Parathyroid adenoma (tissue), 2 donors: ENCODE results near the gene EEIG1.

ENCODE experiments used
- H2AFZ ChIP-seq: fragments of 300-600 bp; sonication (generic); one replicate; pipeline ENCODE4 v1.7.0; 2017; ENCODE audit warnings: antibody characterized with exemption, mild to moderate bottlenecking
- H3K27ac ChIP-seq: fragments of 300-600 bp; sonication (generic); one replicate; pipeline ENCODE4 v1.7.0; 2017
- H3K27me3 ChIP-seq: fragments of 300-600 bp; sonication (generic); one replicate; pipeline ENCODE4 v1.7.0; 2017; ENCODE audit warnings: low read length; ENCODE audit not compliant: control insufficient read depth, insufficient read depth
- H3K36me3 ChIP-seq: fragments of 300-600 bp; sonication (generic); one replicate; pipeline ENCODE4 v1.7.0; 2017; ENCODE audit warnings: low read length; ENCODE audit not compliant: control insufficient read depth, insufficient read depth
- H3K4me1 ChIP-seq: fragments of 300-600 bp; sonication (generic); one replicate; pipeline ENCODE4 v1.7.0; 2017; ENCODE audit warnings: control low read depth
- H3K4me2 ChIP-seq: fragments of 300-600 bp; sonication (generic); one replicate; pipeline ENCODE4 v1.7.0; 2017; ENCODE audit warnings: low read length
- H3K4me3 ChIP-seq: fragments of 300-600 bp; sonication (generic); one replicate; pipeline ENCODE4 v1.7.0; 2017; ENCODE audit warnings: low read depth, low read length
- H3K79me2 ChIP-seq: fragments of 300-600 bp; sonication (generic); one replicate; pipeline ENCODE4 v1.7.0; 2017; ENCODE audit warnings: control low read depth
- H3K9ac ChIP-seq: fragments of 300-600 bp; sonication (generic); one replicate; pipeline ENCODE4 v1.7.0; 2017; ENCODE audit warnings: mild to moderate bottlenecking
- H3K9me3 ChIP-seq: fragments of 300-600 bp; sonication (generic); one replicate; pipeline ENCODE4 v1.7.0; 2017; ENCODE audit warnings: low read length; ENCODE audit not compliant: control insufficient read depth
- CTCF ChIP-seq: fragments of 300-600 bp; sonication (generic); IDR thresholded peaks from one replicate; pipeline ENCODE4 v1.7.0; 2017; ENCODE audit warnings: antibody characterized with exemption, mild to moderate bottlenecking
- donor health status: primary hyperparathyroidism.

The EEIG1 gene

DNA sequence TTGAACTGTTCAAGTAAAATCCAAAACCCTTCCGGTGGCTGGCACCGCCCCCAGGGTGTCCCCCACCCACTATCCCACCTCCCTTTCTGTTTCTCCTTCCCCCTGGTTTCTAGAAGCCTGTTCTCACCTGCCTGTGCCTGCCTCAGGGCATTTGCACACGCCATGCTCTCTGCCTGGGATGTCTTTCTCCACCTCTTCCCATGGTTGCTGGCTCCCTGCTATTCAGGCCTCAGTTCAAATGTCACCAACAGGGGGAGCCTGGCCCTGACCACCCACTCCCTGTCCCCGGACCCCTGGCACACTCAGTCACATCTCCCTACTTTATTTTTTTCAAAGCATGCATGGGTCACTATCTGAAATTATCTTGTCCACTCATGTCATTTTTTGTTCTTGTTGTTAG is 39.9 kb upstream of the EEIG1 start:
- H3K4me2 ChIP-seq = no peak overlapping the region
- no peaks in the 10 kb centered on the region for H3K36me3 ChIP-seq
- no peak overlapping the region for H2AFZ ChIP-seq
- no peak overlapping the region for H3K27ac ChIP-seq
- no peak overlapping the region for H3K4me3 ChIP-seq
- no peak overlapping the region for H3K9ac ChIP-seq
- H3K27me3 ChIP-seq = no peaks in the 10 kb centered on the region
- no peak for TF ChIP-seq CTCF
- H3K79me2 ChIP-seq = no peaks in the 10 kb centered on the region
- H3K9me3 ChIP-seq = no peaks in the 10 kb centered on the region
- H3K4me1 ChIP-seq = no peaks in the 10 kb centered on the region

GRCh38 chr9:128015696-128016095 is 34.9 kb upstream of the EEIG1 start:
- Histone ChIP-seq H3K9me3 (no peaks in the 10 kb centered on the region), H2AFZ (no peak overlapping the region), H3K4me1 (no peaks in the 10 kb centered on the region), H3K27me3 (no peaks in the 10 kb centered on the region), H3K79me2 (no peaks in the 10 kb centered on the region), H3K4me3 (no peak overlapping the region), H3K27ac (no peak overlapping the region), H3K36me3 (no peaks in the 10 kb centered on the region), H3K9ac (no peak overlapping the region), H3K4me2 (no peak overlapping the region)
- no peak for TF ChIP-seq CTCF

DNA sequence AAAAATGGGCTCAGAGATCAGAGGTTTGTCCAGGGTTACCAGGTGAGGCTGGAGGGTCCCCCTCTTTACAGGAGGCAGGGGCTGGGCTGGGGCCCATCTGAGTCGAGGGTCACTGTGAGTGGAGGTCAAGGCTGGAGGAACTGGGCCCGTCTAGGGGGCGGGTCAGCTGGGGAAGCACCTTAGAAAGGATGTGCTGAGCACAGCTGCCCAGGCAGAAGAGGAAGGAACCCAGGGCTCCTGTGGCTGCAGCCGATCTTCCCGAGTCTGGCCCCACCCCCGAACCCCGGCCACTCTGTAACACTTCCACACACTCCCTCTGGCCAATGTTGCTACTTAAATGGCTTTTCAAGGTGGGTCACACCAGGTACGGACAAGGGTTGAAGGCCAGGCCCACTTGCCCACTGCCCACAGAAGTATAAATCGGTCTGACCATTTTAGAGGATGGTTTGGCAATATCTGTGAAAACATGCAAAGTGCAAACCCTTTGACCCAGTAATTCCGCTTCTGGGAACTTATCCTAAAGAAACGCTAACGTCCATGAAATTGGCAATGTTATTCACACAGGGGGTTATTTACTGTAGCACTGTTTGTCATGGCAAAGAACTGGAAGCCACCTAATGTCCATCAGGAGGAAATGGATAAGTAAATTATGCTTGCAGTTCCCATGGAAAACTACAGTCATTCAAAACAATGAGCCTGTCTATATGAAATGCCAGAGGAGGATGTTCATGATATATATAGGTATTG is 30.5 kb upstream of the EEIG1 start:
- peaks cover 8% of the 10 kb centered on the region for H3K4me1 ChIP-seq
- H3K27me3 ChIP-seq = no peaks in the 10 kb centered on the region
- no peaks in the 10 kb centered on the region for H3K9me3 ChIP-seq
- no peaks in the 10 kb centered on the region for H3K36me3 ChIP-seq
- H3K27ac ChIP-seq = no peak overlapping the region
- H3K9ac ChIP-seq = no peak overlapping the region
- TF ChIP-seq CTCF = no peak
- H3K79me2 ChIP-seq = no peaks in the 10 kb centered on the region
- H3K4me2 ChIP-seq = no peak overlapping the region
- no peak overlapping the region for H2AFZ ChIP-seq
- H3K4me3 ChIP-seq = no peak overlapping the region

DNA sequence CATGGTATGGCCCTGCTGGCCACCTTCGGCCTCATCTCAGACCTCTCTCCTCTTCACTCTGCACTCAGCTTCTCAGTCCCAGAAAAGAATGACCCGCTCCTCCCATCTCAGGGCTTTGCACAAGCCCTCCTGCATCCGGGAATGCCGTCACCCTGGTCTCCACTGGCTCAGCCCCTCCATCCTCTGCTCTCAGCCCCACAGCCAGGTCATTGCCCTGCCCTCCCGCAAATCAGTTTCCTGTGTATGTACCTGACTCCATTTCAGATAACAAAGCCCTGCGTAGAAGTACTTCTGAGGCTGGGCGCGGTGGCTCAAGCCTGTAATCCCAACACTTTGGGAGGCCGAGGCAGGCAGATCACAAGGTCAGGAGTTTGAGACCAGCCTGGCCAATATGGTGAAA is 28.9 kb upstream of the EEIG1 start:
- Histone ChIP-seq H3K9me3 (no peaks in the 10 kb centered on the region), H3K36me3 (no peaks in the 10 kb centered on the region), H3K4me2 (no peak overlapping the region), H3K4me1 (peaks cover 9% of the 10 kb centered on the region), H3K27me3 (no peaks in the 10 kb centered on the region), H3K79me2 (no peaks in the 10 kb centered on the region), H3K9ac (no peak overlapping the region), H2AFZ (no peak overlapping the region), H3K4me3 (no peak overlapping the region), H3K27ac (no peak overlapping the region)
- TF ChIP-seq CTCF = no peak

- Histone ChIP-seq H2AFZ (no peak overlapping the region), H3K27ac (peak overlapping the region; percentile 83), H3K4me1 (peaks cover 9% of the 10 kb centered on the region), H3K4me2 (no peak overlapping the region), H3K4me3 (no peak overlapping the region), H3K27me3 (no peaks in the 10 kb centered on the region), H3K9ac (no peak overlapping the region), H3K36me3 (no peaks in the 10 kb centered on the region), H3K9me3 (no peaks in the 10 kb centered on the region), H3K79me2 (no peaks in the 10 kb centered on the region)
- no peak for TF ChIP-seq CTCF
These were observed 27.4 kb upstream of the EEIG1 start for GRCh38 chr9:128008171-128008570.
